ENCODE measurements around the gene ZNF654.

Gene ZNF654

DNA sequence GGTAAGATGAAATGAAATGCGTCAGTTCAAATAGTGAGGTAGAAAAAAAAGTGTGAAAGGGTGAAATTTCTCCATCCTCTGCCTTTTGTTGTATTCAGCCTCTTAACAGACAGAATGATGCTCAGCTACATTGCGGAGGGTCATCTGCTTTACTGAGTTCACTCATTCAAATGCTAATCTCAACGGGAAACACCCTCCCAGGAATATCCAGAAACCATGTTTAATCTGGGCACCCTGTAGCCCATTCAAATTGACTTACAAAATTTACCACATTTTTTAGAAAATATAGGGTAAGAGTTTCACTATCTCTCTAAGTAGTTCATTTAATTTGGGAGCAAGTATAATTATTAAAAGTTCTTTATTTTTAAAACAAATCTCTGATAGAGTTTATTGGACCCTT lies 133.6 kb downstream of the ZNF654 start:
- H3K27me3 Mint-ChIP-seq: no peaks in the 10 kb centered on the region
- peaks cover 3% of the 10 kb centered on the region for H3K4me1 Mint-ChIP-seq
- peaks cover 9% of the 10 kb centered on the region for H3K9me3 Mint-ChIP-seq
- no peak overlapping the region for H3K4me3 Mint-ChIP-seq
- no peaks in the 10 kb centered on the region for H3K36me3 Mint-ChIP-seq
- H3K27ac Mint-ChIP-seq: no peak overlapping the region

All from activated naive CD4-positive, alpha-beta T cell treated with anti-CD3 and anti-CD28 coated beads, Interleukin-2, amount 50 U/mL, for 24 hours (primary cell).